Measurements from ENCODE around the gene EIF4G3. TPM values are rescaled to one million over a fixed set of nuclear protein-coding genes. Genes with fewer than 3 reads are reported as not detected.

The EIF4G3 gene
- total and polyA plus RNA-seq, 2 of the 8 experiments (the other 6 are each of a cell fraction or from before 2014, with no cell fraction given) = 47.5 to 66.6 TPM

DNA sequence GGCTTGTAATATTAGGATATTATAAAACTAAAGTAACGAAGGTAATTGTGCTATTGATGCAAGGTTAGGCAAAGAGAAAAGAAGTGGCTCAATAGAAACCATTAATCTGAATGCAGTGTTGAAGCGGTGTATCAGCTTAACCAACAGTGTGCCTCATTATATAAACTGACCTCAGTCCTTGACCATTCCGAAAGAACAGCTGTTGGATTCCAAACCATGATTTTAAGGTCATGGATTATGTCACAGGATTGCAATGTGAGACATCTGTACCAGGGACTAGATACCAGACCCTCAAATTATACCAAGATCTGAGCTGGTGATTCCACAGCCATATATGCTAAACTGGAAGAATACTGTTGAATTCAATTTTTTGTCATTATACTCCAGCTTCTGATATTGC lies 255.4 kb downstream of the EIF4G3 start:
- Histone ChIP-seq H2BK20ac (ENCODE audit: low read length) (no peak overlapping the region), H2BK5ac (ENCODE audit: low read depth, low read length) (no peak overlapping the region), H3K4ac (replicated peaks; ENCODE audit: insufficient read length, low read depth, low read length) (no peak overlapping the region), H2AK5ac (ENCODE audit: low read depth, low read length) (no peak overlapping the region), H4K20me1 (replicated peaks in 1 of 2; ENCODE audit: control insufficient read depth in 1 of 2, insufficient read depth in 2 of 2, low read length in 2 of 2) (peaks cover 0 to 1% of the 10 kb centered on the region in 2 experiments), H3K56ac (replicated peaks; ENCODE audit: insufficient read length, low read depth, low read length) (no peak overlapping the region), H3K79me2 (ENCODE audit: control insufficient read depth in 1 of 2, insufficient read depth in 2 of 2, low read length in 2 of 2) (no peaks in the 10 kb centered on the region), H3K23me2 (ENCODE audit: low read depth, low read length) (no peaks in the 10 kb centered on the region), H4K91ac (replicated peaks; ENCODE audit: insufficient read length, low read length) (no peak overlapping the region), H3K79me1 (ENCODE audit: low read depth, low read length) (no peaks in the 10 kb centered on the region), H3K4me2 (ENCODE audit: insufficient read depth in 1 of 2, low read depth in 2 of 2, low read length in 2 of 2) (no peak overlapping the region), H4K5ac (ENCODE audit: insufficient read length, low read depth, low read length) (no peak overlapping the region), H2BK120ac (replicated peaks; ENCODE audit: low read depth, low read length) (no peak overlapping the region), H3K9ac (replicated peaks in 1 of 4; ENCODE audit: extremely low read depth in 1 of 4, low read depth in 3 of 4, low read length in 3 of 4) (no peak overlapping the region), H3K4me1 (replicated peaks in 1 of 4; ENCODE audit: control insufficient read depth in 3 of 4, insufficient read depth in 4 of 4, low read length in 3 of 4) (no peaks in the 10 kb centered on the region), H3K4me3 (ENCODE audit: extremely low read depth in 1 of 4, insufficient read depth in 2 of 4, low read depth in 3 of 4, low read length in 4 of 4) (no peak overlapping the region), H4K8ac (ENCODE audit: extremely low read depth, insufficient read depth, low read length) (no peak overlapping the region), H3K27ac (ENCODE audit: low read depth, low read length) (no peak overlapping the region), H3K9me3 (ENCODE audit: insufficient read depth in 2 of 2, low read depth in 1 of 2, low read length in 1 of 2) (no peaks in the 10 kb centered on the region), H2AFZ (ENCODE audit: low read length) (no peak overlapping the region), H3K18ac (ENCODE audit: extremely low read depth, low read length) (no peak overlapping the region), H3K23ac (ENCODE audit: insufficient read length) (no peak overlapping the region), H3K27me3 (replicated peaks in 1 of 4; ENCODE audit: control insufficient read depth in 3 of 4, extremely low read depth in 1 of 4, insufficient read depth in 3 of 4, low read length in 3 of 4) (no peaks in the 10 kb centered on the region), H3K36me3 (ENCODE audit: control insufficient read depth in 2 of 4, insufficient read depth in 4 of 4, low read length in 3 of 4) (no peaks in the 10 kb centered on the region), H3K14ac (ENCODE audit: insufficient read length) (no peak overlapping the region), H2BK15ac (ENCODE audit: low read length) (no peak overlapping the region), H2BK12ac (ENCODE audit: low read depth, low read length) (no peak overlapping the region)
- DNase-seq (ENCODE audit: low read depth in 1 of 2, low spot score in 2 of 2) (no peak), FAIRE-seq (peak; percentile 7)
- ChIA-PET CTCF (ENCODE audit: partially characterized antibody) (interaction anchor here (0.9 to 1.7 kb wide), 3 partner anchors 9 to 91 kb away, joined by 3 to 4 read pairs (median 3); no protein-coding TSS in a partner anchor), POLR2A (ENCODE audit: partially characterized antibody) (no interaction called here)
- TF ChIP-seq TAF1 (IDR thresholded peaks at IDR 0.05; ENCODE audit: low read depth, low read length) = no peak
- TF ChIP-seq SIN3A (conservative IDR thresholded peaks at IDR 0.05 in 1 of 2, IDR thresholded peaks at IDR 0.05 in 1 of 2; ENCODE audit: low read depth in 1 of 2, low read length in 2 of 2) = no peak
- TF ChIP-seq RFX5 (IDR thresholded peaks at IDR 0.05; ENCODE audit: borderline replicate concordance, low read depth, low read length) = no peak
- no peak for TF ChIP-seq SAP30 (IDR thresholded peaks at IDR 0.05; ENCODE audit: insufficient read depth, insufficient replicate concordance, low read length)
- no peak for TF ChIP-seq SRF (IDR thresholded peaks at IDR 0.05; ENCODE audit: low read depth, low read length)
- 90% methylated on average over 3 of the region's 3 CpGs; no CpG with 5 or more reads in 1 of the 2 experiments for WGBS, 2 experiments (ENCODE audit: extremely low coverage in 1 of 2, insufficient coverage in 1 of 2, insufficient read length in 1 of 2, insufficient replicate concordance in 2 of 2, low coverage in 1 of 2, low lambda C conversion rate in 2 of 2, missing lambda C conversion rate in 1 of 2)
